Activated T-cell treated with anti-CD3 and anti-CD28 coated beads, Interleukin-2, amount 50 U/mL, for 48 hours (primary cell): ENCODE measurements around the gene GATA6.

ENCODE experiments used
- DNase-seq, 2 experiments: peaks; one replicate each; pipeline ENCODE4 v3.0.0-alpha.2; 2020

GATA6 gene

GRCh38 chr18:22167091-22167470 is 2.3 kb upstream of the GATA6 start:
- DNase-seq, result peak in 1 of 2 experiments; percentile 20

- peak in 1 of 2 experiments; percentile 20 for DNase-seq
Observed at GRCh38 chr18:22167471-22168241, 1.7 kb upstream of the GATA6 start.

GRCh38 chr18:22168360-22168921 is 948 bp upstream of the GATA6 start:
- peak in 1 of 2 experiments; percentile 41 for DNase-seq

GRCh38 chr18:22169889-22170420 is 566 bp downstream of the GATA6 start:
- no peak for DNase-seq

- DNase-seq, result peak in 1 of 2 experiments; percentile 39
Observed at GRCh38 chr18:22170421-22171257, 1.2 kb downstream of the GATA6 start.

GRCh38 chr18:22171258-22172119 is 2.1 kb downstream of the GATA6 start:
- no peak for DNase-seq

GRCh38 chr18:22172120-22172582 is 2.8 kb downstream of the GATA6 start:
- DNase-seq, result no peak

GRCh38 chr18:22172594-22173049 is 3.2 kb downstream of the GATA6 start:
- no peak for DNase-seq

- no peak for DNase-seq
Observed at GRCh38 chr18:22173221-22173927, 4.0 kb downstream of the GATA6 start.

GRCh38 chr18:22173928-22174301 is 4.5 kb downstream of the GATA6 start:
- no peak for DNase-seq

GRCh38 chr18:22174341-22175145 is 5.2 kb downstream of the GATA6 start:
- no peak for DNase-seq

GRCh38 chr18:22175346-22175745 is 6.0 kb downstream of the GATA6 start:
- DNase-seq, result no peak

- DNase-seq, result no peak
Observed at GRCh38 chr18:22176420-22177326, 7.3 kb downstream of the GATA6 start.

- DNase-seq, result no peak
Observed at GRCh38 chr18:22177327-22177871, 8.0 kb downstream of the GATA6 start.

- no peak for DNase-seq
Observed at GRCh38 chr18:22179174-22179573, 9.8 kb downstream of the GATA6 start.

- no peak for DNase-seq
Observed at GRCh38 chr18:22179631-22180030, 10.2 kb downstream of the GATA6 start.

GRCh38 chr18:22180722-22181121 is 11.3 kb downstream of the GATA6 start:
- DNase-seq, result no peak

- DNase-seq, result no peak
Observed at GRCh38 chr18:22182884-22183697, 13.7 kb downstream of the GATA6 start.
